Type B pancreatic cell (in vitro differentiated cells): ENCODE results near the gene ZFP62. TPM values are rescaled to one million over a fixed set of nuclear protein-coding genes. Genes with fewer than 3 reads are reported as not detected.

ENCODE experiments used
- DNase-seq: peaks from one replicate; pipeline ENCODE4 v3.0.0; 2021; ENCODE audit warnings: mixed read lengths; ENCODE audit not compliant: unreplicated experiment; ENCODE audit errors: extremely low spot score
- H3K27ac Mint-ChIP-seq: 2 replicates; pipeline ENCODE4 v1.8.0; 2021; ENCODE audit warnings: mild to moderate bottlenecking, mixed read lengths
- H3K27me3 Mint-ChIP-seq: 2 replicates; pipeline ENCODE4 v1.8.0; 2021; ENCODE audit warnings: mixed read lengths
- H3K36me3 Mint-ChIP-seq: 2 replicates; pipeline ENCODE4 v1.8.0; 2021; ENCODE audit warnings: mixed read lengths
- H3K4me1 Mint-ChIP-seq: one replicate; pipeline ENCODE4 v1.8.0; 2021; ENCODE audit warnings: mixed read lengths; ENCODE audit not compliant: unreplicated experiment
- H3K4me3 Mint-ChIP-seq: 2 replicates; pipeline ENCODE4 v1.8.0; 2021; ENCODE audit warnings: mild to moderate bottlenecking, mixed read lengths
- H3K9me3 Mint-ChIP-seq: 2 replicates; pipeline ENCODE4 v1.8.0; 2021; ENCODE audit warnings: mixed read lengths
- total RNA-seq: library from RNA; stranded (reverse); gene quantifications from 2 replicates; pipeline ENCODE4 v1.2.1, GENCODE V29; 2021; ENCODE audit warnings: low replicate concordance
- TF ChIP-seq, protein P1 (sequence below): fragments of 200-600 bp; sonication (generic); conservative IDR thresholded peaks from 2 replicates; pipeline ENCODE4 v1.5.0; 2021; ENCODE audit warnings: antibody characterized with exemption, mild to moderate bottlenecking

The ZFP62 gene
- total RNA-seq, 1 donor from 2014 or later, result 49.8 TPM

- Mint-ChIP-seq H3K4me3 (peak overlapping the region; percentile 60), H3K9me3 (peaks cover 12% of the 10 kb centered on the region), H3K36me3 (peaks cover 22% of the 10 kb centered on the region), H3K4me1 (peaks cover 42% of the 10 kb centered on the region), H3K27me3 (peaks cover 6% of the 10 kb centered on the region), H3K27ac (peak overlapping the region; percentile 67)
- no peak for DNase-seq
- TF ChIP-seq, protein P1, sequence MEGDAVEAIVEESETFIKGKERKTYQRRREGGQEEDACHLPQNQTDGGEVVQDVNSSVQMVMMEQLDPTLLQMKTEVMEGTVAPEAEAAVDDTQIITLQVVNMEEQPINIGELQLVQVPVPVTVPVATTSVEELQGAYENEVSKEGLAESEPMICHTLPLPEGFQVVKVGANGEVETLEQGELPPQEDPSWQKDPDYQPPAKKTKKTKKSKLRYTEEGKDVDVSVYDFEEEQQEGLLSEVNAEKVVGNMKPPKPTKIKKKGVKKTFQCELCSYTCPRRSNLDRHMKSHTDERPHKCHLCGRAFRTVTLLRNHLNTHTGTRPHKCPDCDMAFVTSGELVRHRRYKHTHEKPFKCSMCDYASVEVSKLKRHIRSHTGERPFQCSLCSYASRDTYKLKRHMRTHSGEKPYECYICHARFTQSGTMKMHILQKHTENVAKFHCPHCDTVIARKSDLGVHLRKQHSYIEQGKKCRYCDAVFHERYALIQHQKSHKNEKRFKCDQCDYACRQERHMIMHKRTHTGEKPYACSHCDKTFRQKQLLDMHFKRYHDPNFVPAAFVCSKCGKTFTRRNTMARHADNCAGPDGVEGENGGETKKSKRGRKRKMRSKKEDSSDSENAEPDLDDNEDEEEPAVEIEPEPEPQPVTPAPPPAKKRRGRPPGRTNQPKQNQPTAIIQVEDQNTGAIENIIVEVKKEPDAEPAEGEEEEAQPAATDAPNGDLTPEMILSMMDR, result no peak
Observed at GRCh38 chr5:180825768-180826525, 35.1 kb downstream of the ZFP62 start.

GRCh38 chr5:180824630-180825476 lies 36.2 kb downstream of the ZFP62 start:
- peak overlapping the region; percentile 32 for H3K4me3 Mint-ChIP-seq
- TF ChIP-seq, protein P1, result no peak
- H3K4me1 Mint-ChIP-seq, result peaks cover 37% of the 10 kb centered on the region
- peaks cover 12% of the 10 kb centered on the region for H3K9me3 Mint-ChIP-seq
- H3K27ac Mint-ChIP-seq, result no peak overlapping the region
- H3K36me3 Mint-ChIP-seq, result peaks cover 14% of the 10 kb centered on the region
- H3K27me3 Mint-ChIP-seq, result peaks cover 6% of the 10 kb centered on the region
- DNase-seq, result no peak

DNA sequence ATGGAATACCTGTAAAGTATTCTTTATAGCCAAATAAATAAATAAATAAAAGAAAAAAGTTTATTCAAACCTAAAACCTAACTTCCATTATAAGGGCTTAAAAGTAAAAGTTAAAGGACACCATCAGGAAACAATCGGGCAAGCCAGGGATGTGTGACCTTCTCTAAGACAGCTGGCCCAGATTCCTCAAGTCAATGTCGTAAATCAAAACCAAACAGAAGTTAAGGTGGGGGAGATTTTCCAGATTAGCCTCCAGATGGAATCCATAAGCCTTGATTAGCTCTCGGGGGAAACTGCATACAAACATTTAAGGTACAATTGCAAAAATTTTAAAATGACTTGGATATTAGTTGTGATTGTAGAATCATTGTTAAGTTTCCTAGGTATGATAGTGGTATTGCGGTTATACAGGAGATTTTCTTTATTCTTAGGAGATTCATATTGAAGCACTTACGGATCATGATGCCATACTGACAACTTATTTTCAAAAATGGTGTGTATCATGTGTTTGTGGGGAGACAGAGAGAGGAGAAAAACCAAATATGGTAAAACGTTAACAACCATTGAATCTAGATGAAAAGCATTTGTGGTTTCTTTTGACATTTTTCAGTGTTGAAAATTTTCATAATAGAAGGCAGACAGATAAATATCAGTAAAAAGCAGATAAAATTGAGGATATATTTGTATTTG lies 37.0 kb downstream of the ZFP62 start:
- Mint-ChIP-seq H3K36me3 (peaks cover 6% of the 10 kb centered on the region), H3K27ac (no peak overlapping the region), H3K9me3 (peaks cover 8% of the 10 kb centered on the region), H3K27me3 (peaks cover 6% of the 10 kb centered on the region), H3K4me1 (peaks cover 37% of the 10 kb centered on the region), H3K4me3 (peak overlapping the region; percentile 7)
- TF ChIP-seq, protein P1, result no peak
- no peak for DNase-seq

- TF ChIP-seq, protein P1, result no peak
- no peak for DNase-seq
- Mint-ChIP-seq H3K27me3 (peaks cover 6% of the 10 kb centered on the region), H3K27ac (no peak overlapping the region), H3K9me3 (peaks cover 8% of the 10 kb centered on the region), H3K36me3 (peaks cover 6% of the 10 kb centered on the region), H3K4me3 (no peak overlapping the region), H3K4me1 (peaks cover 44% of the 10 kb centered on the region)
Observed at GRCh38 chr5:180823346-180823745, 37.7 kb downstream of the ZFP62 start.

DNA sequence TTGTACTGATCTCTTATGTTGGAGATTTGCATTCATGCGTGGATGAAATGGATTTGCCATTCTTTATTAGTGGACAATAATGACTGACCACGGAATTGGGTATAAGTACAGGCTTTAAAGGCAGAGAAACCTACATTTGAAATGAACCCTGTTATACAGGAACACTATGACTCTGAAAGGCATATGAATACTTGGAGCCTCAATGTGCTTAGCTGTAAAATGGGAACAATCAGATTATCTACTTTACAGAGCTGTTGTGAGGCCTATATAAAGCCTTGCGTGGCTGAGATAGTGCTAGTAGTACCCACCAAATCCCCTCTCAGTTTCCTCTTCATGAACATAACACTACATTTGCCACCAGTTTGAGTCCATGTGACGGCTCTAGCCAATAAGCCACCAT lies 39.5 kb downstream of the ZFP62 start:
- Mint-ChIP-seq H3K4me3 (no peak overlapping the region), H3K27me3 (peaks cover 6% of the 10 kb centered on the region), H3K36me3 (peaks cover 5% of the 10 kb centered on the region), H3K4me1 (peaks cover 60% of the 10 kb centered on the region), H3K27ac (no peak overlapping the region), H3K9me3 (peaks cover 7% of the 10 kb centered on the region)
- DNase-seq, result no peak
- TF ChIP-seq, protein P1, result no peak
